MM.1S (cell line): ENCODE results near the gene ACTN1.

ENCODE experiments used
- EZH2 ChIP-seq: fragments of 300-600 bp; sonication (generic); optimal IDR thresholded peaks from 2 replicates; pipeline ENCODE3; 2017; ENCODE audit warnings: low read depth, mild to moderate bottlenecking, antibody characterized with exemption, low read length, mixed read lengths
- TF ChIP-seq, protein P1 (sequence below): fragments of 300-600 bp; sonication (generic); IDR thresholded peaks from 2 replicates; pipeline ENCODE4 v1.5.1; 2016; ENCODE audit warnings: antibody characterized with exemption, low read length, mixed read lengths

DNA sequence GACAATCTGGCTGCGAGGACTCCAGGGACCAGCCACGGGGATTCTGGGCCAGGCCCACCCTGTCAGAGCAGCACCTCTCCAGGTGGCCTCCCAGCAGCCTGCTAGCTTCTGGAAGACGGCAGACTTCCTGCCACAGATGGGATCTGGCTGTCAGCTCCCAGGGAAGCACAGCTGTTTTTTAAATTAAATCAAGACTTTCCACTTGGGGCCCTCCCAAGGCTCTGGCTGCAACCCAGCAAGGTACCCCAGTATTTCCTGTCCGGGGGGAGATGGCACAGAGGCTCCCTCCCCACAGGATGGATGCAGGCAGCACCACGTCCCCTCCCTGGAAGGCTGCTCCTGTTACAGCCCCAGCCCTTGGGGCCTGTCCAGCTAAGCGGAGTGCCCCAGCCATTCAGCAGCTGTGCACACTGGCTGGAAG, 56.9 kb downstream of the ACTN1 start:
- no peak for TF ChIP-seq EZH2
- TF ChIP-seq, protein P1, sequence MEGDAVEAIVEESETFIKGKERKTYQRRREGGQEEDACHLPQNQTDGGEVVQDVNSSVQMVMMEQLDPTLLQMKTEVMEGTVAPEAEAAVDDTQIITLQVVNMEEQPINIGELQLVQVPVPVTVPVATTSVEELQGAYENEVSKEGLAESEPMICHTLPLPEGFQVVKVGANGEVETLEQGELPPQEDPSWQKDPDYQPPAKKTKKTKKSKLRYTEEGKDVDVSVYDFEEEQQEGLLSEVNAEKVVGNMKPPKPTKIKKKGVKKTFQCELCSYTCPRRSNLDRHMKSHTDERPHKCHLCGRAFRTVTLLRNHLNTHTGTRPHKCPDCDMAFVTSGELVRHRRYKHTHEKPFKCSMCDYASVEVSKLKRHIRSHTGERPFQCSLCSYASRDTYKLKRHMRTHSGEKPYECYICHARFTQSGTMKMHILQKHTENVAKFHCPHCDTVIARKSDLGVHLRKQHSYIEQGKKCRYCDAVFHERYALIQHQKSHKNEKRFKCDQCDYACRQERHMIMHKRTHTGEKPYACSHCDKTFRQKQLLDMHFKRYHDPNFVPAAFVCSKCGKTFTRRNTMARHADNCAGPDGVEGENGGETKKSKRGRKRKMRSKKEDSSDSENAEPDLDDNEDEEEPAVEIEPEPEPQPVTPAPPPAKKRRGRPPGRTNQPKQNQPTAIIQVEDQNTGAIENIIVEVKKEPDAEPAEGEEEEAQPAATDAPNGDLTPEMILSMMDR: no peak
